ENCODE data around the gene ATP7A. TPM values are rescaled to one million over a fixed set of nuclear protein-coding genes. Genes with fewer than 3 reads are reported as not detected.

The ATP7A gene
- polyA plus RNA-seq, 1 donor from 2014 or later = 6.2 TPM

DNA sequence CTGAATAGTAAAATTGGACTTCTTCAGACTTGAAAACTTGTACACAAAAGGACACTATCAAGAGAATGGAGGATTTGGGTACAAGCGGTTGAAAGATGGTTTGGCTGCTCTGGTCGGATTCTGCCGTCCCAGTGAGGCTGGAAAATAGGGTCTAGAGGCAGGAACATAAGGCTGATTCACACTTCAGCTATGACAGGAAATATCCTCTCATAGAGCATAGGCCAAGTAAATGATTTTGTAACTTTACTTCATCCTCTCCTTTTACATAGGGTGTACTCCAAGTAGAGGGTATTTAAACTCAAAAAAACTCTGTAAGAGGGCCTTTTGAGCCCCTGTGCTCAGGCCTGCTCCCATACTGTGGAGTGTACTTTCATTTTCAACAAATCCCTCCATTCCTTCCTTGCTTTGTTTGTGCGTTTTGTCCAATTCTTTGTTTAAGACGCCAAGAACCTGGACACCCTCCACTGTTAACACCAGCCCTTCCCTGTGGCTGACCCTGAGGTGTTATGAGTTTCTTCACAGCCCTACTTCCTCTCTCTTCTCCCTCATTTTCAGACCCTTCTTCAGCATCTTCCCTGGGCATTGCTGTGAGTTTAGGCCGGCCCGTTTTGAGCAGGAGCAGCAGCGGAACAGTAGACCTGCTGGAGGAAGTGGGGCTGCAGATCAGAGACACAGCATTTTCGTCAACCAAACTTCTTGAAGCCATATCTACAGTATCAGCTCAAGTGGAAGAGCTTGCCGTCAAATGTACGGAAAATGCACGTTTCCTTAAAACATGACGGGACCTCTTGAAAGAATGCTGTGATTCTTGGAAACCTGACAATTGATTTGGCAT is 51.8 kb downstream of the ATP7A start:
- no peaks in the 10 kb centered on the region for H4K20me1 ChIP-seq (ENCODE audit: insufficient read depth)
- no peaks in the 10 kb centered on the region for H3K27me3 ChIP-seq (ENCODE audit: insufficient read depth, low read depth, low read length)
- H3K9me3 ChIP-seq (ENCODE audit: low read length) = no peaks in the 10 kb centered on the region
- H3K4me2 ChIP-seq (ENCODE audit: low read length) = no peak overlapping the region
- no peaks in the 10 kb centered on the region for H3K9me2 ChIP-seq (ENCODE audit: insufficient read depth, low read length)
- TF ChIP-seq EP300 (conservative IDR thresholded peaks at IDR 0.05; ENCODE audit: poor library complexity, severe bottlenecking) = no peak
- TF ChIP-seq, protein P1, sequence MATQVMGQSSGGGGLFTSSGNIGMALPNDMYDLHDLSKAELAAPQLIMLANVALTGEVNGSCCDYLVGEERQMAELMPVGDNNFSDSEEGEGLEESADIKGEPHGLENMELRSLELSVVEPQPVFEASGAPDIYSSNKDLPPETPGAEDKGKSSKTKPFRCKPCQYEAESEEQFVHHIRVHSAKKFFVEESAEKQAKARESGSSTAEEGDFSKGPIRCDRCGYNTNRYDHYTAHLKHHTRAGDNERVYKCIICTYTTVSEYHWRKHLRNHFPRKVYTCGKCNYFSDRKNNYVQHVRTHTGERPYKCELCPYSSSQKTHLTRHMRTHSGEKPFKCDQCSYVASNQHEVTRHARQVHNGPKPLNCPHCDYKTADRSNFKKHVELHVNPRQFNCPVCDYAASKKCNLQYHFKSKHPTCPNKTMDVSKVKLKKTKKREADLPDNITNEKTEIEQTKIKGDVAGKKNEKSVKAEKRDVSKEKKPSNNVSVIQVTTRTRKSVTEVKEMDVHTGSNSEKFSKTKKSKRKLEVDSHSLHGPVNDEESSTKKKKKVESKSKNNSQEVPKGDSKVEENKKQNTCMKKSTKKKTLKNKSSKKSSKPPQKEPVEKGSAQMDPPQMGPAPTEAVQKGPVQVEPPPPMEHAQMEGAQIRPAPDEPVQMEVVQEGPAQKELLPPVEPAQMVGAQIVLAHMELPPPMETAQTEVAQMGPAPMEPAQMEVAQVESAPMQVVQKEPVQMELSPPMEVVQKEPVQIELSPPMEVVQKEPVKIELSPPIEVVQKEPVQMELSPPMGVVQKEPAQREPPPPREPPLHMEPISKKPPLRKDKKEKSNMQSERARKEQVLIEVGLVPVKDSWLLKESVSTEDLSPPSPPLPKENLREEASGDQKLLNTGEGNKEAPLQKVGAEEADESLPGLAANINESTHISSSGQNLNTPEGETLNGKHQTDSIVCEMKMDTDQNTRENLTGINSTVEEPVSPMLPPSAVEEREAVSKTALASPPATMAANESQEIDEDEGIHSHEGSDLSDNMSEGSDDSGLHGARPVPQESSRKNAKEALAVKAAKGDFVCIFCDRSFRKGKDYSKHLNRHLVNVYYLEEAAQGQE (IDR thresholded peaks at IDR 0.05; ENCODE audit: borderline replicate concordance) = no peak
- TF ChIP-seq TAF1 (IDR thresholded peaks at IDR 0.05; ENCODE audit: low read depth) = no peak
- TF ChIP-seq EZH2 (IDR thresholded peaks at IDR 0.05; ENCODE audit: borderline replicate concordance, insufficient read depth, low read length, poor library complexity, severe bottlenecking) = no peak
- TF ChIP-seq MXI1 (conservative IDR thresholded peaks at IDR 0.05; ENCODE audit: poor library complexity, severe bottlenecking) = no peak
- TF ChIP-seq RAD21 (conservative IDR thresholded peaks at IDR 0.05) = no peak
- TF ChIP-seq SMC3 (conservative IDR thresholded peaks at IDR 0.05; ENCODE audit: poor library complexity) = no peak
- TF ChIP-seq, protein P2, sequence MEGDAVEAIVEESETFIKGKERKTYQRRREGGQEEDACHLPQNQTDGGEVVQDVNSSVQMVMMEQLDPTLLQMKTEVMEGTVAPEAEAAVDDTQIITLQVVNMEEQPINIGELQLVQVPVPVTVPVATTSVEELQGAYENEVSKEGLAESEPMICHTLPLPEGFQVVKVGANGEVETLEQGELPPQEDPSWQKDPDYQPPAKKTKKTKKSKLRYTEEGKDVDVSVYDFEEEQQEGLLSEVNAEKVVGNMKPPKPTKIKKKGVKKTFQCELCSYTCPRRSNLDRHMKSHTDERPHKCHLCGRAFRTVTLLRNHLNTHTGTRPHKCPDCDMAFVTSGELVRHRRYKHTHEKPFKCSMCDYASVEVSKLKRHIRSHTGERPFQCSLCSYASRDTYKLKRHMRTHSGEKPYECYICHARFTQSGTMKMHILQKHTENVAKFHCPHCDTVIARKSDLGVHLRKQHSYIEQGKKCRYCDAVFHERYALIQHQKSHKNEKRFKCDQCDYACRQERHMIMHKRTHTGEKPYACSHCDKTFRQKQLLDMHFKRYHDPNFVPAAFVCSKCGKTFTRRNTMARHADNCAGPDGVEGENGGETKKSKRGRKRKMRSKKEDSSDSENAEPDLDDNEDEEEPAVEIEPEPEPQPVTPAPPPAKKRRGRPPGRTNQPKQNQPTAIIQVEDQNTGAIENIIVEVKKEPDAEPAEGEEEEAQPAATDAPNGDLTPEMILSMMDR (IDR thresholded peaks at IDR 0.05; ENCODE audit: poor library complexity, severe bottlenecking) = no peak
- TF ChIP-seq POLR2AphosphoS5 (IDR thresholded peaks at IDR 0.05) = no peak
- H3K36me3 ChIP-seq (ENCODE audit: insufficient read depth, low read length) = no peaks in the 10 kb centered on the region
- H3F3A ChIP-seq (ENCODE audit: insufficient read depth, low read length, poor library complexity, severe bottlenecking) = no peaks in the 10 kb centered on the region
- H3K27ac ChIP-seq (ENCODE audit: low read length) = no peak overlapping the region
- no peaks in the 10 kb centered on the region for H3K79me2 ChIP-seq (replicated peaks; ENCODE audit: insufficient read depth, low read length)
- no peak overlapping the region for H3K9ac ChIP-seq (ENCODE audit: low read length)
- H2AFZ ChIP-seq (ENCODE audit: low read depth, low read length) = no peak overlapping the region
- no peak overlapping the region for H3K4me3 ChIP-seq (ENCODE audit: low read length)

- Histone ChIP-seq H3K27me3 (ENCODE audit: insufficient read depth, low read depth, low read length) (no peaks in the 10 kb centered on the region), H3K9ac (ENCODE audit: low read length) (no peak overlapping the region), H3K4me3 (ENCODE audit: low read length) (no peak overlapping the region), H4K20me1 (ENCODE audit: insufficient read depth) (no peaks in the 10 kb centered on the region), H3K79me2 (replicated peaks; ENCODE audit: insufficient read depth, low read length) (no peaks in the 10 kb centered on the region), H3K4me2 (ENCODE audit: low read length) (no peak overlapping the region), H3K36me3 (ENCODE audit: insufficient read depth, low read length) (no peaks in the 10 kb centered on the region), H3K9me2 (ENCODE audit: insufficient read depth, low read length) (no peaks in the 10 kb centered on the region), H2AFZ (ENCODE audit: low read depth, low read length) (no peak overlapping the region), H3K27ac (ENCODE audit: low read length) (no peak overlapping the region), H3F3A (ENCODE audit: insufficient read depth, low read length, poor library complexity, severe bottlenecking) (no peaks in the 10 kb centered on the region), H3K9me3 (ENCODE audit: low read length) (no peaks in the 10 kb centered on the region)
- TF ChIP-seq, protein P2 (IDR thresholded peaks at IDR 0.05; ENCODE audit: poor library complexity, severe bottlenecking) = no peak
- TF ChIP-seq, protein P1 (IDR thresholded peaks at IDR 0.05; ENCODE audit: borderline replicate concordance) = no peak
- TF ChIP-seq TAF1 (IDR thresholded peaks at IDR 0.05; ENCODE audit: low read depth) = no peak
- no peak for TF ChIP-seq EZH2 (IDR thresholded peaks at IDR 0.05; ENCODE audit: borderline replicate concordance, insufficient read depth, low read length, poor library complexity, severe bottlenecking)
- no peak for TF ChIP-seq MXI1 (conservative IDR thresholded peaks at IDR 0.05; ENCODE audit: poor library complexity, severe bottlenecking)
- no peak for TF ChIP-seq EP300 (conservative IDR thresholded peaks at IDR 0.05; ENCODE audit: poor library complexity, severe bottlenecking)
Measured at GRCh38 chrX:77966361-77966760, 55.9 kb downstream of the ATP7A start.

Measured in neural cell (in vitro differentiated cells).